Aorta (tissue), 5 donors: ENCODE measurements around the gene LRRK1. TPM values are rescaled to one million over a fixed set of nuclear protein-coding genes. Genes with fewer than 3 reads are reported as not detected.
A peak's percentile ranks its signal among the peaks of the same experiment; 100 is the strongest.

Source experiments
- ATAC-seq: fragments of 200-7000 bp; cut with Tn5 transposase; one replicate; pipeline ENCODE4 v1.9.1; 2022; ENCODE audit warnings: moderate library complexity; ENCODE audit not compliant: low FRiP score
- DNase-seq, 2 donors: peaks; one replicate each; pipeline ENCODE4 v3.0.0-alpha.2; 2020
- H3K27ac ChIP-seq, 2 donors: one replicate each; pipeline ENCODE4 v1.5.1; 2013; ENCODE audit warnings: low read length in 2 of 2, mild to moderate bottlenecking in 2 of 2, moderate library complexity in 2 of 2, control low read depth in 1 of 2, inconsistent platforms in 1 of 2, low read depth in 1 of 2
- H3K27me3 ChIP-seq, 2 donors: one replicate each; pipeline ENCODE4 v1.6.1; 2013; ENCODE audit warnings: control low read depth in 1 of 2, low read length in 1 of 2, mild to moderate bottlenecking in 1 of 2, moderate library complexity in 1 of 2; ENCODE audit not compliant: insufficient read depth in 2 of 2, control insufficient read depth in 1 of 2
- H3K36me3 ChIP-seq, 2 donors: one replicate each; pipeline ENCODE4 v1.6.1; 2013; ENCODE audit warnings: control low read depth in 1 of 2, low read length in 1 of 2, mild to moderate bottlenecking in 1 of 2; ENCODE audit not compliant: insufficient read depth in 2 of 2, control insufficient read depth in 1 of 2
- H3K4me1 ChIP-seq, 2 donors: one replicate each; pipeline ENCODE4 v1.6.1; 2013; ENCODE audit warnings: low read length in 2 of 2, control low read depth in 1 of 2, mild to moderate bottlenecking in 1 of 2, moderate library complexity in 1 of 2; ENCODE audit not compliant: insufficient read depth in 2 of 2, control insufficient read depth in 1 of 2
- H3K4me3 ChIP-seq, 2 donors: one replicate each; pipeline ENCODE4 v1.5.1; 2013; ENCODE audit warnings: low read length in 2 of 2, control low read depth in 1 of 2, mild to moderate bottlenecking in 1 of 2
- H3K9me3 ChIP-seq: one replicate; pipeline ENCODE4 v1.6.1; 2013; ENCODE audit warnings: mild to moderate bottlenecking, low read length; ENCODE audit not compliant: control insufficient read depth
- WGBS, 2 donors: extraction: QIAGEN DNeasy Blood & Tissue Kit; methylation state at CpG; one replicate each; pipeline ENCODE4 v1.1.7; 2013; 5-methylcytosine and 5-hydroxymethylcytosine counted together
- intact Hi-C, 2 donors: fragments of 100-400 bp; cut with DNase I; formaldehyde crosslinking; loops; one replicate each; pipeline versions ENCODE4 v1.14.2 to v1.15.0; 2022
- polyA plus RNA-seq, 2 donors: library from polyadenylated mRNA; stranded (reverse); fragments of 200-250 nt; gene quantifications; one replicate each; pipeline ENCODE4 v1.2.3, GENCODE V29; 2013
- total RNA-seq, 2 donors: library from RNA; stranded (reverse); fragmentation: NEBNext Ultra II Directional; extraction: Animal tissue kit (Norgen Biotek cat#: 25700); gene quantifications; one replicate each; pipeline ENCODE4 v1.2.1, GENCODE V29; 2021
- donor health status: healthy with polysubstance abuse.
- donor health status: Bipolar disorder and iron deficiency.
- donor health status: DM: no; HTN: no; CAD: no.
- donor health status: DM: no; HTN: no; CAD: no.
- donor health status: DM: yes; HTN: yes; CAD: no.

Gene LRRK1
- total and polyA plus RNA-seq, 4 donors: 4.0 to 34.0 (median 13.3) TPM

DNA sequence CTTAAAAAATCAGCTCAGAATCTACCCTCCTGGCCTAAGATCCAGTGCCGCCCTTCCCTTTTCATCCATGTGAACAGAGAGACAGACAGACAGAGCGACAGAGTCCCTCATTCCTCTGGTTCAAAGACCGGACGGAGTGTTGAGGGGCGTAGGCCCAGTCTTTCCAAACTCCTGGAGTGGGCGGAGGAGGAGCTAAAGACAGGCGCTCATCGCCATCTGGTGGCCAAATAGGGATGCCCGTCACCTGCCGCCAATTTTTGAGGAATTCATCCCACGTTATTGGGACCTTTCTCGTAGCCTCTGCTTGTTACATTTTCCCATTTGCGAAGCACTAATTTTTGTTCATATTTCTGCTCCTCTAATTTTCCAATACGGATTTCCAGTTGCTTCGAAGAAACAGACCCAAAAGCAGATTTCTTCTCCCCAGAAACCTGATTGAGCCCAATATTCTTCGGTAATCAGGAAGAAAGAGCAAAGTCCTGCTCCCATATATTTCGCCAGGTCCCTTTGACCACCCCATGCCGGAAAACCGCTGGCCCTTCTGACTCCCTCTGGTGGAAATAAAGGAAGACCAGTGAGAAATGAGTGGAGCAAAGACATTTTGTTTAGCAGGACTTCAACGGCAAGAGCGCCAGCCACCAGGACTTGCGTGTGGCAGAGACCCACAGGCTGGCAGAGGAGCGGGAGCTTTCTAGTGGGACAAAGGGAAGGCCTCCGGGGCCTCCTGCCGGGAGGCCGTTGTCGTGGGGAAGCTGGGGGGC, 88.0 kb downstream of the LRRK1 start:
- H3K9me3 ChIP-seq: no peaks in the 10 kb centered on the region
- H3K27me3 ChIP-seq: no peaks in the 10 kb centered on the region
- WGBS, 2 donors: 14 to 15% methylated on average over 27 of the region's 27 CpGs
- H3K36me3 ChIP-seq: peaks cover 0 to 2% of the 10 kb centered on the region in 2 donors
- H3K4me3 ChIP-seq: no peak overlapping the region
- DNase-seq (peak; percentile 84 to 91), ATAC-seq (peak; percentile 91)
- no peak overlapping the region for H3K27ac ChIP-seq
- intact Hi-C loops: loop anchor here (1.0 to 2.0 kb wide), 3 partner anchors 89 to 380 kb away; no protein-coding TSS in a partner anchor
- H3K4me1 ChIP-seq: no peaks in the 10 kb centered on the region

DNA sequence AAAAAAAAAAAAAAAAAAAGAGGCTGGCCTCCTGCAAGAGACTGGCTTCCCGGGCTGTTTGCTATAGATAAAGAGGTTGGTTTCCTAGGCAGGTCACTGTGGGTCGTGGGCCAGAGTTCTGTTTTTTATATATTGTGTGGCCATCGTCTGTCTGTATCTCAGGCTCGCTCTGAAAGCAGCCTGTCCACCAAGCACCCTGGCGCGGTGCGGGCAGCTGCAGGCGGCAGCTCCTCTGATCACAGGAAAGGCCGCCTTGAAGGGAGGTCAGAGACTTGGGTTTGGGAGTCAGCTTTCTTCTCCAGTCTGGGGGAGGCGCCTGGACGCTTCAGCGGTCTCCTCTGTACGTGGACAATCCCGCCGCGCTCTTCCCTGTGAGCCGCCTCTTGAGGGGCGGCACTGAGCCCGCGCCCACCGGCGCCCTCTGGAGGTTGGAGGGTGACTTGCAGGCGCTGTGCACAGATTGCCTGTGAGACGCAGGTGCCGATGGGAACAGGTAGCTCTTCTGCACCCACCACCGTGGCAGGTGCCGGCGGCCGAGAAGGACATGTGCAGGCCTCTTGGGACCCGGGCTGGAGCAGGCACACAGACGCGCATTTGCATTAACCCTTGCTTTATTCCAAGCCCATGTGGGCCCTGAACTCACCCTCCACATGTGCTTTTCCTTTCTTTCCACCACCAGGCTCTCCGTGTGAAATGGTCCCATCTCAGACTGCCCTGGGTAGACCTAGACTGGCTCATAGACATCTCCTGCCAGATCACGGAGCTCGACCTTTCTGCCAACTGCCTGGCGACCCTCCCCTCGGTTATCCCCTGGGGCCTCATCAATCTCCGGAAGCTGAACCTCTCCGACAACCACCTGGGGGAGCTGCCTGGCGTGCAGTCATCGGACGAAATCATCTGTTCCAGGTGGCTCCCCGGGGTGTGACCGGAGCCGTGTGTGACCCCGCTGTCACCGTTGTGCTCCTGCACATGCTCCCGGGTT, 89.3 kb downstream of the LRRK1 start:
- no peaks in the 10 kb centered on the region for H3K27me3 ChIP-seq
- DNase-seq: peak; percentile 87 to 94
- intact Hi-C loops: loop anchor here in 1 of 2 donors (2.0 kb wide), 1 partner anchor 90 kb away; the partner anchor contains the start of gene LRRK1
- peaks cover 0 to 2% of the 10 kb centered on the region in 2 donors for H3K36me3 ChIP-seq
- 16 to 19% methylated on average over 48 of the region's 48 CpGs for WGBS, 2 donors
- H3K27ac ChIP-seq: no peak overlapping the region
- peak; percentile 91 for ATAC-seq
- peak overlapping the region in 1 of 2 donors; percentile 40 for H3K4me3 ChIP-seq
- no peaks in the 10 kb centered on the region for H3K9me3 ChIP-seq
- H3K4me1 ChIP-seq: no peaks in the 10 kb centered on the region

DNA sequence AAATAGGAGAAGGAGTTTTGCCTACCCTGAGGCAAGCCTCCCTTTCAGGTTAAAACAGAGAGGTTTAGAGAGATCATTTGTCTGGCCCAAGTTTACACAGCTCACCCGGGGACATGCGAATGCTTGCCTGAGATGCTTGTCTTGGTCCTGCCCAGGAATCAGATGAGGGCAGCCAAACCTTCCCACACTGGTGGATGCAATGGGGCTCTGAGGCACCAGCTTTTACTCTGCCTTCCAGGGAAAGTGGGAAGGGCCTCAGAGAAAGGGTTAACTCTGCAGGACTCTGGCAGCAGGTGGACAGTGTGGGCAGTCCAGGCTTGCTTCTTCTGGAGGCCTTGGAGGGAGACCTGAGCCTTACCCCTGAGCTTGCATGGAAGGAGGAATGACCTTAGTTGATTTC, 90.0 kb downstream of the LRRK1 start:
- Histone ChIP-seq H3K27me3 (no peaks in the 10 kb centered on the region), H3K27ac (no peak overlapping the region), H3K9me3 (no peaks in the 10 kb centered on the region), H3K4me1 (no peaks in the 10 kb centered on the region), H3K36me3 (peaks cover 0 to 2% of the 10 kb centered on the region in 2 donors), H3K4me3 (no peak overlapping the region)
- 83 to 89% methylated on average over 2 of the region's 2 CpGs for WGBS, 2 donors
- intact Hi-C loops: loop anchor here in 1 of 2 donors (2.0 kb wide), 1 partner anchor 90 kb away; the partner anchor contains the start of gene LRRK1
- no peak for DNase-seq
- ATAC-seq: no peak

DNA sequence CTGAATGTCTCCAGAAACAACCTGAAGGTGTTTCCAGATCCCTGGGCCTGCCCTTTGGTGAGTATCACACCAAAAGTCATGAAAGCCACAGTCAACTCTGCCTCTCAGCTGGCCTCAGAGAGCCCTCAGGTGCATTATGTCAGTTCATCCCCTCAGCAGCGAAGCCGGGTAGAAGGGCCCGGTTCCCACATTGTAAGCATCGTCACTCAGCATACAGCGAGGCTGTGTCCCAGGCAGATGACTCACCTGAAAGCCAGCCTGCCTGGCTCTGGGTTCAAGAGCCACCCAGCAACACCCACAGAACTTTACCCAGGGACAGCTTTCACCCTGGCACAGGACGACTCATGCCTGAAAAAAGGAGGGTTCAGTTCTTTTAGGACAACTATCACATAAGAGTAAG, 91.6 kb downstream of the LRRK1 start:
- no peak overlapping the region for H3K27ac ChIP-seq
- no peak for ATAC-seq
- peaks cover 0 to 2% of the 10 kb centered on the region in 2 donors for H3K36me3 ChIP-seq
- H3K4me3 ChIP-seq: no peak overlapping the region
- no peaks in the 10 kb centered on the region for H3K27me3 ChIP-seq
- no peaks in the 10 kb centered on the region for H3K9me3 ChIP-seq
- no peaks in the 10 kb centered on the region for H3K4me1 ChIP-seq
- no peak for DNase-seq
- 91 to 94% methylated on average over 6 of the region's 6 CpGs for WGBS, 2 donors
- intact Hi-C loops: loop anchor here in 1 of 2 donors (10.0 kb wide), 1 partner anchor 74 kb away; no protein-coding TSS in a partner anchor

DNA sequence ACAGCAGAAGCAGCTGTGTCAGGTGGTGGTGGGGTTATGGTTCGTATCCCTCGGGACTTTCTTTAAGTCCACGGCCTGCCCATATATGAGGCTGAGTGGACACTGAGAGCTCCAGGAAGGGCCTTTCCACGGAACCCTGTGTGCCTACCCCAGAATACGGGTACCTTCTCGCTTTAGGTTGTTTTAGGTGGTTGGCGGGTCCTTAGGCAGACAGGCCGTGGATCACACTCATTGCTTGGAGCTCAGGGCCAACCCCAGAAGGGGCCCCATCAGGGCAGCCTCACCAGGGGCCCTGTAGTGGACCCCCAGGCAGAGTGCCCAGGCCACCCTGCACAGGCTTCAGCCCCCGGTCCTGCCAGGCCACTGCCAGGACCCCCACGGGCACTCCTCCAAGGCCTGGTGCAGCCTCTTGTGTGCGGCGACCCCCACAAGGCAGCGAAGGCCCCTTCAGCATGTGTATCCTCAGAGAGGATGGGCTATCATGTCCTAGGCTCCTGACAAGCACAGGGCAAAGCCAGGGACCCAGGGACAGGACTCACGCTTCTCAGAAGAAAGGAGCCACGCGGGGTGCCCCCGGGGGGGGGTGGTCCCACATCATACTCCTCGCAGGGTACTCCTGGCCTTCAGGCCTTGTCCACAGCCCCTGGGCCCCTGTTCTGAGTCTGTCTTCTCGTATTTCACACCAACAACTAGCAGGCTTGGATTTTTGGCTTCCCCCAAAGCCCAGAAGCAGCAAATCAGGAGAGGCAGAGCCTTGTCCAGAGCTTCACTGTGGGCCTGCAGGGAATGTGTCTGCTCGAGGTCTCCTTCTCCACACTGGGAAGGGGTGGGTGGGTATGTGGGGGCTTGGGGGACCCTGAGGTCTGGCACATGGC, 93.4 kb downstream of the LRRK1 start:
- Histone ChIP-seq H3K27me3 (no peaks in the 10 kb centered on the region), H3K36me3 (peaks cover 0 to 4% of the 10 kb centered on the region in 2 donors), H3K27ac (no peak overlapping the region), H3K9me3 (no peaks in the 10 kb centered on the region), H3K4me3 (no peak overlapping the region), H3K4me1 (no peaks in the 10 kb centered on the region)
- 92 to 93% methylated on average over 19 to 20 of the region's 20 CpGs for WGBS, 2 donors
- DNase-seq (no peak), ATAC-seq (no peak)
- intact Hi-C loops: loop anchor here in 1 of 2 donors (10.0 kb wide), 1 partner anchor 72 kb away; no protein-coding TSS in a partner anchor

DNA sequence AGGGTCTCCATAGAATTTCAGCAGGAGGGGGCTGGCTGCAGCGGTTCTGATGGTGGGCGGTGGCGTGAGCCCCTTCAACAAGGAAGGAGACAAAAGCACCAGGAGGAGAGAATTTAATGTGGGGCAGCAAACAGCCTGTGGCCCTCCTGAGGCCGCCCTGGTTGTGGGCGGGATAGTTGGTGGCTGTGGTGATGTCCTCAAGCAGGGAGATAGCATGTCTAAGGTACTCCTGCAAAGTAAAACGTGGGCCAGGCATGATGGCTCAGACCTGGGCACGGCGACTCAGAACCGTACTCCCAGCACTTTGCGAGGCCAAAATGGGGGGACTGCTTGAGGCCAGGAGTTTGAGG, 94.0 kb downstream of the LRRK1 start:
- no peak for DNase-seq
- Histone ChIP-seq H3K4me3 (no peak overlapping the region), H3K4me1 (no peaks in the 10 kb centered on the region), H3K27ac (no peak overlapping the region), H3K36me3 (peaks cover 0 to 4% of the 10 kb centered on the region in 2 donors), H3K9me3 (no peaks in the 10 kb centered on the region), H3K27me3 (no peaks in the 10 kb centered on the region)
- 94 to 95% methylated on average over 10 of the region's 10 CpGs for WGBS, 2 donors
- ATAC-seq: no peak
- intact Hi-C loops: loop anchor here in 1 of 2 donors (10.0 kb wide), 1 partner anchor 72 kb away; no protein-coding TSS in a partner anchor

DNA sequence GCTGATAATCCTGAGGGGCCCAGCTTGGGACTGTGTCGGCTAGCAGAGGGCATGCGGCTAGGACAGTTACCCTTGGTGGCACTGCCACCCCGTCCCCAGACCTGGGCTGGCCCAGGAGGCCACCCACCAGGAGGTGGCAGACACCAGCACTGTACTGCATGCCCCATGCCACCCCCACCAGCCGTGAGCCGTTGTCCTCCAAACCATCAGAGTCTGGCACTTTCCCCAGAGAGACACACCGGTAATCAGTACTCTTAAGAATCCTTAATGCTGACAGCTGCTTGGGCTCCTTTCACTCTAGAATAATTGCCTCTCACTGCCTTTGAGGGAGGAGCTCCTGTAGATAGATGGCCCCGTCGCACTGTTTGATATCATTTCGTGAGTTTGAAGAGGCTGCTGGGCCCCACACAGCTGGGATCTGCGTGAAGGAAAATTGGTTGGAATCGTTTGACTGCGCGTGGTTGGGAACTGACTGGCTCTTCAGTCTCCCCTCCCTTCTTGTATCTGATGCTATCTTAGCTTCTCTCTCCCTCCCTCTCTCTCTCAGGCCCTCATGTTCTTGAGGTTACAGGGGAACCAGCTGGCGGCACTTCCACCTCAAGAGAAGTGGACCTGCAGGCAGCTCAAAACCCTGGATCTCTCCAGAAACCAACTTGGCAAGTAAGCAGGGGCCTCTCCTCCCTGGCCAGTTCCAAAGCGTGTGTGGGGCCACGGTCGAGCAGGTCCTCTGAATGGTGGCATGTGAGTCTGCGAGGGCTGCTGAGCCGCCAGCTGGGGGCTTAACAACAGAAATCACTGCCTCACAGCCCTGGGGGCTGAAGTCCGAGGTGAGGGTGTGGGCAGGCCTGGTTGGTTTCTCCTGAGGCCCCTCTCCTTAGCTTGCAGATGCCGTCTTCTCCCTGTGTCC, 94.9 kb downstream of the LRRK1 start:
- no peak overlapping the region for H3K4me3 ChIP-seq
- 87 to 89% methylated on average over 21 of the region's 21 CpGs for WGBS, 2 donors
- no peak for DNase-seq
- ATAC-seq: no peak
- H3K27ac ChIP-seq: no peak overlapping the region
- intact Hi-C loops: loop anchor here (2.0 to 10.0 kb wide), 2 partner anchors 71 to 245 kb away; no protein-coding TSS in a partner anchor
- no peaks in the 10 kb centered on the region for H3K27me3 ChIP-seq
- H3K4me1 ChIP-seq: no peaks in the 10 kb centered on the region
- H3K36me3 ChIP-seq: peaks cover 0 to 4% of the 10 kb centered on the region in 2 donors
- no peaks in the 10 kb centered on the region for H3K9me3 ChIP-seq
